Activated CD4-positive, alpha-beta T cell treated with anti-CD3 and anti-CD28 coated beads for 36 hours (primary cell): ENCODE data around the gene PLCB1. TPM values are rescaled to one million over a fixed set of nuclear protein-coding genes. Genes with fewer than 3 reads are reported as not detected.
"Not testable (repeated sequence)": the region's sequence is repeated elsewhere in the genome, so short reads cannot be mapped to it uniquely, and the experiment has no call there.

Experiments used
- ATAC-seq: fragments of 200-7000 bp; cut with Tn5 transposase; one replicate; pipeline ENCODE4 v1.10.0; 2021; ENCODE audit warnings: mild to moderate bottlenecking, moderate library complexity
- CTCF ChIA-PET: fragments of 350-600 bp; sonication (Branson Sonifier 250); formaldehyde crosslinking; loops from one replicate; lab custom pipeline; 2021; ENCODE audit warnings: antibody characterized with exemption; lab: Charles Lee
- POLR2A ChIA-PET: fragments of 350-600 bp; sonication (Branson Sonifier 250); formaldehyde crosslinking; loops from one replicate; lab custom pipeline; 2021; ENCODE audit warnings: antibody characterized with exemption, inconsistent platforms; lab: Charles Lee
- DNase-seq: peaks from one replicate; pipeline ENCODE4 v3.0.0-alpha.2; 2020
- H3K27ac Mint-ChIP-seq: one replicate; pipeline ENCODE4 v1.8.0; 2021; ENCODE audit warnings: mixed read lengths
- H3K27me3 Mint-ChIP-seq: one replicate; pipeline ENCODE4 v1.8.0; 2021; ENCODE audit warnings: mixed read lengths
- H3K36me3 Mint-ChIP-seq: one replicate; pipeline ENCODE4 v1.8.0; 2021; ENCODE audit warnings: low read depth, mixed read lengths
- H3K4me1 Mint-ChIP-seq: one replicate; pipeline ENCODE4 v1.8.0; 2021; ENCODE audit warnings: mixed read lengths
- H3K4me3 Mint-ChIP-seq: one replicate; pipeline ENCODE4 v1.8.0; 2021; ENCODE audit warnings: mild to moderate bottlenecking, moderate library complexity, mixed read lengths
- H3K9me3 Mint-ChIP-seq: one replicate; pipeline ENCODE4 v1.8.0; 2021; ENCODE audit warnings: low read depth, mixed read lengths
- intact Hi-C, 2 experiments: fragments of 100-400 bp; cut with DNase I in 1 of 2; cut with micrococcal nuclease in 1 of 2; formaldehyde crosslinking; loops; one replicate each; pipeline versions ENCODE4 v1.14.2 to v1.15.1; 2022 to 2024; cut with DNase I, micrococcal nuclease
- total RNA-seq, 2 experiments: library from RNA; stranded (reverse); gene quantifications; one replicate each; pipeline ENCODE4 v1.2.3, GENCODE V29; 2021

Gene PLCB1
- total RNA-seq, 2 experiments from 2014 or later = 1.4 to 1.5 TPM

DNA sequence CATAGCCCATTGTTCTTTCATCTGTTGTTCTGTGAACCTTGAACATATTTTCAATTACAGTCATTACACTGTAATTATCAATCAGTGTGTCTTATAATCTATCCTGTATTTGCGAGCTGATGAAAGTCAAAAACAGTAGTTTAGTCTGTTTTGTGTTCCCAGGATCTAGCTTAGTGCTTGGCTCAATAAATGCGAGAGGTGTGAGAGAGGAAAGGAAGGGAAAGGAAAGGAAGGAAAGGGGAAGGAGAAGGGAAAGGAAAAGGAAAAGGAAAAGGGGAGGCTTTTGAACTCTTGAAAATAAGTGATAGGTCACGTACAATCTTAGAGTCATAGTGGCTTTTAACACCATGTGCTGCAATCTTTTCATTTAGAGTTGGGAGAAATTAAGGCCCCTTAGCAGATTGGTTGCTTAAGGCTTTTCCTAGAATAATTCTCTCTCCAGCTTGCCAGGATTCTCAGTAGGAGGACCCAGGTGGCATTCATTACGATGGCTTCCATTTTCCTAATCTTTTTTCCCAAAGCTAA lies 503.0 kb downstream of the PLCB1 start:
- Mint-ChIP-seq H3K4me3 (no peak overlapping the region), H3K27me3 (no peaks in the 10 kb centered on the region), H3K27ac (no peak overlapping the region), H3K36me3 (no peaks in the 10 kb centered on the region), H3K9me3 (no peaks in the 10 kb centered on the region), H3K4me1 (no peaks in the 10 kb centered on the region)
- no peak for ATAC-seq
- intact Hi-C loops = no loop called here
- POLR2A ChIA-PET = interaction anchor here (0.6 kb wide), 1 partner anchor 392 kb away, joined by 3 read pairs; no protein-coding TSS in a partner anchor
- CTCF ChIA-PET = interaction anchor here (1.6 kb wide), 1 partner anchor 12 kb away, joined by 3 read pairs; no protein-coding TSS in a partner anchor
- DNase-seq = no peak

DNA sequence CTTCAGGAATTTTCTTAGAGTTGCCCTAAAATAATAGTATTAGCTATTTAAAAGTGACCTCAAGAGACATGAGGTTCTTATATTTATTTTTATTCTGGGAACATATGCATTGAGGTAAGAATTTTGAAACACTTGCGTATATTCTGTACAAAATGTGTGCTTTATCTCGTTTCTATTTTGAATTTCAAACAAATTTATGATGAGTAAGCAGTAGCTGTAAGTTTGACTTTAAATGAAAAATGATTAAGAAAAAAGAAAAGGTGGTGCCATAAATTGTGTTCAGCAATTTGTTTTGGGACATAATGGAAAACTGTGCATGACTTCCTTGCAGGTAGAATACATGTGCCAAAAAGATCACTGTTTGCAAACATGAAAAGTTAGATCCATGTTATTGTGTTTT lies 503.8 kb downstream of the PLCB1 start:
- H3K36me3 Mint-ChIP-seq = no peaks in the 10 kb centered on the region
- H3K4me3 Mint-ChIP-seq = no peak overlapping the region
- H3K4me1 Mint-ChIP-seq = no peaks in the 10 kb centered on the region
- no peaks in the 10 kb centered on the region for H3K9me3 Mint-ChIP-seq
- ATAC-seq = no peak
- no peak for DNase-seq
- no peak overlapping the region for H3K27ac Mint-ChIP-seq
- ChIA-PET CTCF (interaction anchor here (0.7 to 1.6 kb wide), 2 partner anchors 12 to 871 kb away, joined by 3 read pairs; no protein-coding TSS in a partner anchor), POLR2A (no interaction called here)
- intact Hi-C loops = no loop called here
- no peaks in the 10 kb centered on the region for H3K27me3 Mint-ChIP-seq

- CTCF ChIA-PET = interaction anchor here (1.1 kb wide), 1 partner anchor 1785 kb away, joined by 3 read pairs; no protein-coding TSS in a partner anchor
- H3K36me3 Mint-ChIP-seq = no peaks in the 10 kb centered on the region
- H3K27me3 Mint-ChIP-seq = no peaks in the 10 kb centered on the region
- no peaks in the 10 kb centered on the region for H3K9me3 Mint-ChIP-seq
- no peak overlapping the region for H3K27ac Mint-ChIP-seq
- intact Hi-C loops = no loop called here
- DNase-seq = no peak
- POLR2A ChIA-PET = no interaction called here
- ATAC-seq = no peak
- H3K4me3 Mint-ChIP-seq = no peak overlapping the region
- no peaks in the 10 kb centered on the region for H3K4me1 Mint-ChIP-seq
These were observed 507.2 kb downstream of the PLCB1 start for GRCh38 chr20:8639112-8639778.

DNA sequence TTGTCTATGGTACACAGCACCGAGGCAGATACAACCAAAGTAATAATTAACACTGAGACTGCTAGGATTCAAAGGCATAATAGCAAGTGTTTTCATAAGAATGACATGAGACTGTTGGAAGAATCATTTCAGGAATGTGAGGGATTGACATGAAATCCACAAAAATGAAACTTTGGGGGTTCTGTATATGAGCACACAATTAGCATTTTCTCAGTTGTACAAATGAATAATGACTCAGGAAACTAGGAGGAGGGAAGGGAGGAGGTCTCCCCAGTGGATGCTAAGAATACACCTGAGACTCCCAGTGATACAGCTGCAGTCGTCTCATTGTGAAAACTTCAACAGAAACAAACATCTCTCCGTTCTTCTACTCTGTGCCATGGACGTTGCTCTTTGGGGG lies 508.4 kb downstream of the PLCB1 start:
- no peak for ATAC-seq
- H3K36me3 Mint-ChIP-seq = no peaks in the 10 kb centered on the region
- no peaks in the 10 kb centered on the region for H3K27me3 Mint-ChIP-seq
- CTCF ChIA-PET = no interaction called here
- intact Hi-C loops = no loop called here
- no peaks in the 10 kb centered on the region for H3K9me3 Mint-ChIP-seq
- H3K27ac Mint-ChIP-seq = no peak overlapping the region
- no peak for DNase-seq
- H3K4me1 Mint-ChIP-seq = no peaks in the 10 kb centered on the region
- POLR2A ChIA-PET = no interaction called here
- no peak overlapping the region for H3K4me3 Mint-ChIP-seq

DNA sequence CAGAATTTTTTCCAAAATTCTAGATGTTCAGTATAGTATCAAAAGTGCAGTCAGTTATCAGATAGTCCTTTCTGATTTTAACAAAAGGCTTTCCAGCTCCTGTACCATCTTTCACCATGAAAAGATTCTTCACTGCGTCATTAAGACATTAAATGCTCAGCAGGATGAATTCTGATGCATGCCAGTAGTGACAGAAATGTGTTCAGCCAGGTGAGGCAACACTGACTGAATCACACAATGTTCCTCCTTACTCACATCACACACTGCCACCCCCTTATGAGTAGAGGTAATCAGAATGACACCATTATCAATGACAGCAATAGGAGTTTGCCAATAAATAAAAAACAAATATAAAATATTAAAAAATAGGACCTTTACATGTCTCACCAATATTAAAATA lies 510.2 kb downstream of the PLCB1 start:
- no peak overlapping the region for H3K27ac Mint-ChIP-seq
- no peaks in the 10 kb centered on the region for H3K9me3 Mint-ChIP-seq
- DNase-seq (no peak), ATAC-seq (no peak)
- H3K36me3 Mint-ChIP-seq = no peaks in the 10 kb centered on the region
- intact Hi-C loops = no loop called here
- ChIA-PET POLR2A (no interaction called here), CTCF (no interaction called here)
- H3K4me3 Mint-ChIP-seq = no peak overlapping the region
- H3K4me1 Mint-ChIP-seq = no peaks in the 10 kb centered on the region
- no peaks in the 10 kb centered on the region for H3K27me3 Mint-ChIP-seq

GRCh38 chr20:8644468-8644867 lies 512.4 kb downstream of the PLCB1 start:
- H3K27me3 Mint-ChIP-seq, H3K4me3 Mint-ChIP-seq, H3K36me3 Mint-ChIP-seq, H3K4me1 Mint-ChIP-seq, DNase-seq, POLR2A ChIA-PET, intact Hi-C loops, ATAC-seq, CTCF ChIA-PET, H3K9me3 Mint-ChIP-seq, H3K27ac Mint-ChIP-seq: not testable (repeated sequence)

GRCh38 chr20:8645326-8645725 lies 513.3 kb downstream of the PLCB1 start:
- no peaks in the 10 kb centered on the region for H3K4me1 Mint-ChIP-seq
- no peak overlapping the region for H3K4me3 Mint-ChIP-seq
- intact Hi-C loops = no loop called here
- no peak overlapping the region for H3K27ac Mint-ChIP-seq
- ATAC-seq (no peak), DNase-seq (no peak)
- POLR2A ChIA-PET = no interaction called here
- H3K27me3 Mint-ChIP-seq = no peaks in the 10 kb centered on the region
- no peaks in the 10 kb centered on the region for H3K9me3 Mint-ChIP-seq
- CTCF ChIA-PET = no interaction called here
- H3K36me3 Mint-ChIP-seq = no peaks in the 10 kb centered on the region

DNA sequence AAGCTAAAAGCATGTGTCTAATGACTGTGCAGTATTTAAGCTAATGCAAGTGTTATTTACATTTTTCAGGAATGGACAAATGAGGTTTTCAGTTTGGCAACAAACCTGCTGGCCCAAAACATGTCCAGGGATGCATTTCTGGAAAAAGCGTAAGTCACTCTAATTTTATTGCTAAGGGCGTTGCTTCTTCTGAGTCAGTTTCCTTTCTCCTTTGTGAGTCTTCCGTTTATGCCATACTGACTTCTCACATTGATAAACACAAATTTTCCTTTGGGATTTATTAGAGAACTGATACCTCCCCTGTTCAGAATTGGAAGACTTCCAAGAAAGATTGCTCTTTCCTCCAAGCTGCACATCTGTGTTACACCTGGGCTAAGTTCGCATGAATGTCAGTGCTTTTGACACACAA lies 514.0 kb downstream of the PLCB1 start:
- Mint-ChIP-seq H3K27ac (no peak overlapping the region), H3K4me3 (no peak overlapping the region), H3K9me3 (no peaks in the 10 kb centered on the region), H3K4me1 (no peaks in the 10 kb centered on the region), H3K27me3 (no peaks in the 10 kb centered on the region), H3K36me3 (no peaks in the 10 kb centered on the region)
- ChIA-PET POLR2A (no interaction called here), CTCF (interaction anchor here (0.6 kb wide), 1 partner anchor 15 kb away, joined by 4 read pairs; no protein-coding TSS in a partner anchor)
- ATAC-seq (no peak), DNase-seq (no peak)
- intact Hi-C loops = no loop called here

GRCh38 chr20:8646716-8647115 lies 514.6 kb downstream of the PLCB1 start:
- no peaks in the 10 kb centered on the region for H3K36me3 Mint-ChIP-seq
- no peaks in the 10 kb centered on the region for H3K9me3 Mint-ChIP-seq
- ATAC-seq (no peak), DNase-seq (no peak)
- POLR2A ChIA-PET = no interaction called here
- H3K4me3 Mint-ChIP-seq = no peak overlapping the region
- CTCF ChIA-PET = interaction anchor here (0.6 kb wide), 1 partner anchor 15 kb away, joined by 4 read pairs; no protein-coding TSS in a partner anchor
- no peak overlapping the region for H3K27ac Mint-ChIP-seq
- intact Hi-C loops = no loop called here
- no peaks in the 10 kb centered on the region for H3K4me1 Mint-ChIP-seq
- H3K27me3 Mint-ChIP-seq = no peaks in the 10 kb centered on the region

GRCh38 chr20:8647961-8648441 lies 515.9 kb downstream of the PLCB1 start:
- intact Hi-C loops = no loop called here
- no peak overlapping the region for H3K4me3 Mint-ChIP-seq
- H3K4me1 Mint-ChIP-seq = no peaks in the 10 kb centered on the region
- H3K27me3 Mint-ChIP-seq = no peaks in the 10 kb centered on the region
- H3K36me3 Mint-ChIP-seq = no peaks in the 10 kb centered on the region
- no peak for ATAC-seq
- DNase-seq = no peak
- no peak overlapping the region for H3K27ac Mint-ChIP-seq
- ChIA-PET POLR2A (no interaction called here), CTCF (interaction anchor here (0.7 kb wide), 1 partner anchor 27 kb away, joined by 4 read pairs; no protein-coding TSS in a partner anchor)
- no peaks in the 10 kb centered on the region for H3K9me3 Mint-ChIP-seq

GRCh38 chr20:8648466-8648865 lies 516.4 kb downstream of the PLCB1 start:
- POLR2A ChIA-PET = no interaction called here

GRCh38 chr20:8652396-8652795 lies 520.3 kb downstream of the PLCB1 start:
- CTCF ChIA-PET = no interaction called here
- POLR2A ChIA-PET = no interaction called here
- H3K4me1 Mint-ChIP-seq = no peaks in the 10 kb centered on the region
- intact Hi-C loops = no loop called here
- DNase-seq = no peak
- H3K27ac Mint-ChIP-seq = no peak overlapping the region
- H3K4me3 Mint-ChIP-seq = no peak overlapping the region
- H3K27me3 Mint-ChIP-seq = no peaks in the 10 kb centered on the region
- no peak for ATAC-seq
- H3K9me3 Mint-ChIP-seq = no peaks in the 10 kb centered on the region
- no peaks in the 10 kb centered on the region for H3K36me3 Mint-ChIP-seq

More at GRCh38 chr20:8648466-8648865, 516.4 kb downstream of the PLCB1 start:
- Mint-ChIP-seq H3K4me1 (no peaks in the 10 kb centered on the region), H3K27ac (no peak overlapping the region), H3K36me3 (no peaks in the 10 kb centered on the region), H3K9me3 (no peaks in the 10 kb centered on the region), H3K27me3 (no peaks in the 10 kb centered on the region), H3K4me3 (no peak overlapping the region)
- ATAC-seq = no peak
- CTCF ChIA-PET = interaction anchor here (0.7 kb wide), 1 partner anchor 27 kb away, joined by 4 read pairs; no protein-coding TSS in a partner anchor
- DNase-seq = no peak
- intact Hi-C loops = no loop called here
